GM23338 (cell line): Measurements from ENCODE around the gene MTA3. TPM values are rescaled to one million over a fixed set of nuclear protein-coding genes. Genes with fewer than 3 reads are reported as not detected.
A peak's percentile ranks its signal among the peaks of the same experiment; 100 is the strongest.

Experiments used
- ATAC-seq: fragments of 200-7000 bp; cut with Tn5 transposase; 3 replicates; pipeline ENCODE4 v1.9.1; 2020
- DNase-seq: peaks from one replicate; pipeline ENCODE4 v3.0.0-alpha.2; 2015; ENCODE audit warnings: low spot score
- H2AFZ ChIP-seq: fragments of 200-600 bp; sonication (generic); 2 replicates; pipeline ENCODE4 v1.8.0; 2016; ENCODE audit warnings: antibody characterized with exemption, mild to moderate bottlenecking, moderate library complexity
- H3F3A ChIP-seq: fragments of 200-600 bp; sonication (generic); replicated peaks from 2 replicates; pipeline ENCODE4 v1.8.0; 2017; ENCODE audit warnings: antibody characterized with exemption, mixed run types, low read depth
- H3K27ac ChIP-seq: fragments of 200-600 bp; sonication (generic); 2 replicates; pipeline ENCODE4 v1.6.1; 2016; ENCODE audit warnings: low read depth
- H3K27me3 ChIP-seq: fragments of 200-600 bp; sonication (generic); 2 replicates; pipeline ENCODE4 v1.8.0; 2016; ENCODE audit warnings: mild to moderate bottlenecking, mixed run types, moderate library complexity; ENCODE audit not compliant: insufficient read depth
- H3K36me3 ChIP-seq: fragments of 200-600 bp; sonication (generic); 2 replicates; pipeline ENCODE4 v1.8.0; 2016; ENCODE audit warnings: mild to moderate bottlenecking; ENCODE audit not compliant: insufficient read depth
- H3K4me1 ChIP-seq: fragments of 200-600 bp; sonication (generic); 2 replicates; pipeline ENCODE4 v1.8.0; 2016; ENCODE audit warnings: mild to moderate bottlenecking, moderate library complexity; ENCODE audit not compliant: insufficient read depth
- H3K4me2 ChIP-seq: fragments of 200-600 bp; sonication (generic); 2 replicates; pipeline ENCODE4 v1.7.1; 2017; ENCODE audit warnings: mixed run types
- H3K4me3 ChIP-seq: fragments of 200-600 bp; sonication (generic); 2 replicates; pipeline ENCODE4 v1.6.1; 2016; ENCODE audit warnings: mixed run types
- H3K79me2 ChIP-seq: fragments of 200-600 bp; sonication (generic); replicated peaks from 2 replicates; pipeline ENCODE4 v1.8.0; 2017; ENCODE audit warnings: mild to moderate bottlenecking; ENCODE audit not compliant: insufficient read depth
- H3K9me2 ChIP-seq: fragments of 200-600 bp; sonication (generic); 2 replicates; pipeline ENCODE4 v1.8.0; 2017; ENCODE audit not compliant: insufficient read depth
- H4K20me1 ChIP-seq: fragments of 200-600 bp; sonication (generic); replicated peaks from 2 replicates; pipeline ENCODE4 v1.8.0; 2017; ENCODE audit warnings: mild to moderate bottlenecking; ENCODE audit not compliant: insufficient read depth
- H3K27ac Mint-ChIP-seq: 2 replicates; pipeline ENCODE4 v1.8.0; 2020; ENCODE audit warnings: inconsistent platforms, mild to moderate bottlenecking, moderate library complexity, mixed read lengths
- H3K27me3 Mint-ChIP-seq: 3 replicates; pipeline ENCODE4 v1.8.0; 2022; ENCODE audit warnings: low read depth, mild to moderate bottlenecking, moderate library complexity, mixed read lengths, inconsistent platforms; ENCODE audit not compliant: insufficient read depth, poor library complexity
- H3K36me3 Mint-ChIP-seq: 3 replicates; pipeline ENCODE4 v1.8.0; 2021; ENCODE audit warnings: low read depth, mild to moderate bottlenecking, inconsistent platforms, moderate library complexity, mixed read lengths
- H3K4me1 Mint-ChIP-seq: 3 replicates; pipeline ENCODE4 v1.8.0; 2020; ENCODE audit warnings: mild to moderate bottlenecking, inconsistent platforms, mixed read lengths
- H3K4me3 Mint-ChIP-seq: 3 replicates; pipeline ENCODE4 v1.8.0; 2021; ENCODE audit warnings: moderate library complexity, mild to moderate bottlenecking, inconsistent platforms, mixed read lengths
- H3K9me3 Mint-ChIP-seq: 3 replicates; pipeline ENCODE4 v1.8.0; 2020; ENCODE audit warnings: moderate library complexity, mild to moderate bottlenecking, inconsistent platforms, mixed read lengths
- EZH2phosphoT487 ChIP-seq: fragments of 200-600 bp; sonication (generic); IDR thresholded peaks from one replicate; pipeline ENCODE4 v1.8.1; 2018; ENCODE audit warnings: antibody characterized with exemption; ENCODE audit not compliant: unreplicated experiment
- JUNB ChIP-seq: IDR thresholded peaks from one replicate; pipeline ENCODE4 v1.6.1; 2016; ENCODE audit warnings: antibody characterized with exemption; ENCODE audit not compliant: unreplicated experiment
- NANOG ChIP-seq: IDR thresholded peaks from 2 replicates; pipeline ENCODE4 v1.6.1; 2016; ENCODE audit warnings: antibody characterized with exemption, borderline replicate concordance
- POLR2AphosphoS5 ChIP-seq: IDR thresholded peaks from 2 replicates; pipeline ENCODE4 v1.6.1; 2016; ENCODE audit warnings: antibody characterized with exemption, low read depth
- ZNF114 ChIP-seq: fragments of 250-450 bp; sonication (Bioruptor Pico); IDR thresholded peaks from 2 replicates; pipeline ENCODE4 v1.5.0; 2020; ENCODE audit warnings: mild to moderate bottlenecking, moderate library complexity
- ZNF331 ChIP-seq: fragments of 250-450 bp; sonication (Bioruptor Pico); IDR thresholded peaks from 2 replicates; pipeline ENCODE4 v1.5.0; 2020; ENCODE audit warnings: low read depth, mild to moderate bottlenecking, moderate library complexity
- polyA plus RNA-seq: library from polyadenylated mRNA; unstranded; fragments of >200 nt; fragmentation: Nextera tagmentation; extraction: Ambion mirVana; gene quantifications from 2 replicates; pipeline ENCODE4 v1.2.1, GENCODE V29; 2016
- total RNA-seq: library from RNA; depleted of rRNA; stranded (reverse); fragments of >200 nt; shearing (Covaris generic); gene quantifications from 2 replicates; pipeline ENCODE4 v1.2.3, GENCODE V29; 2014
- TF ChIP-seq, protein P1 (sequence below): IDR thresholded peaks from 2 replicates; pipeline ENCODE4 v1.6.1; 2016; ENCODE audit warnings: antibody characterized with exemption
- TF ChIP-seq, protein P2 (sequence below): fragments of 250-450 bp; sonication (Bioruptor Pico); IDR thresholded peaks from 2 replicates; pipeline ENCODE4 v1.5.0; 2020; ENCODE audit warnings: mild to moderate bottlenecking, moderate library complexity

Gene MTA3
- total and polyA plus RNA-seq, 2 experiments from 2014 or later = 162 to 208 TPM

DNA sequence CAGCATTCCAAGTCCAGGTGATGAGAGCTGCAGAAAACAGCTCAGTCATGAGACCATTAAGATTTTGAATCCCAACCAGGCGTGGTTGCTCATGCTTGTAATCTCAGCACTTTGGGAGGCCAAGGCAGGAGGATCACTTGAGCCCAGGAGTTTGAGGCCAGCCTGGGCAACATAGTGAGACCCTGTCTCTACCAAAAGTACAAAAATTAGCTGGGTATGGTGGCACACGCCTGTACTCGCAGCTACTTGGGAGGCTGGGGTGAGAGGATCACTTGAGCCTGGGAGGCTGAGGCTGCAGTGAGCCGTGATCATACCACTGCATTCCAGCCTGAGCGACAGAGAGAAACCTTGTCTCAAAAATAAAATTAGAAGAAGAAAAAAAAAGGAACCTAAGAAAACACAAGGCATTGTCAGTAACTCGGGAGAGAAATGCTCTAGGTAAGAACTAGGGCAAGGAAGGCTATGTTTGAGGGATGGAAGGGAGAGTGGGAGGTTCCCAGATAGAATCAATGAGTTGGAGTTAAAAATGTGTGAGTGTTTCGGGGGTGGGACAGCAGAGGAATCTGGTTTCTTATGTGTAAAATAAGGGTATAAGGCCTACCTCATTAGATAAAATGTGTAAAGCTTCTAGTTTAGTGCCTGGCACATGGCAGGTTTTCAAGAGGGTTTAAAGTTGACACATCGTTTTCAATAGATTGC, 23.3 kb upstream of the MTA3 start:
- Histone ChIP-seq H3K4me2 (peak overlapping the region; percentile 64), H3K36me3 (no peaks in the 10 kb centered on the region), H2AFZ (no peak overlapping the region), H3K4me3 (peak overlapping the region; percentile 23), H3K9me2 (no peaks in the 10 kb centered on the region), H3K79me2 (no peaks in the 10 kb centered on the region), H4K20me1 (no peaks in the 10 kb centered on the region), H3F3A (peaks cover 32% of the 10 kb centered on the region), H3K27me3 (no peaks in the 10 kb centered on the region), H3K4me1 (peaks cover 60% of the 10 kb centered on the region), H3K27ac (peak overlapping the region; percentile 95)
- Mint-ChIP-seq H3K36me3 (no peaks in the 10 kb centered on the region), H3K9me3 (no peaks in the 10 kb centered on the region), H3K27me3 (peaks cover 2% of the 10 kb centered on the region), H3K4me3 (peak overlapping the region; percentile 20; the same call in 2 of the 3 replicates), H3K27ac (peak overlapping the region; percentile 95), H3K4me1 (peaks cover 37% of the 10 kb centered on the region)
- DNase-seq (peak; percentile 57), ATAC-seq (peak; percentile 22)
- TF ChIP-seq JUNB (no peak), POLR2AphosphoS5 (no peak), ZNF114 (CRISPR knock-in tag) (no peak), EZH2phosphoT487 (no peak), ZNF331 (no peak), NANOG (no peak)
- TF ChIP-seq, protein P1, sequence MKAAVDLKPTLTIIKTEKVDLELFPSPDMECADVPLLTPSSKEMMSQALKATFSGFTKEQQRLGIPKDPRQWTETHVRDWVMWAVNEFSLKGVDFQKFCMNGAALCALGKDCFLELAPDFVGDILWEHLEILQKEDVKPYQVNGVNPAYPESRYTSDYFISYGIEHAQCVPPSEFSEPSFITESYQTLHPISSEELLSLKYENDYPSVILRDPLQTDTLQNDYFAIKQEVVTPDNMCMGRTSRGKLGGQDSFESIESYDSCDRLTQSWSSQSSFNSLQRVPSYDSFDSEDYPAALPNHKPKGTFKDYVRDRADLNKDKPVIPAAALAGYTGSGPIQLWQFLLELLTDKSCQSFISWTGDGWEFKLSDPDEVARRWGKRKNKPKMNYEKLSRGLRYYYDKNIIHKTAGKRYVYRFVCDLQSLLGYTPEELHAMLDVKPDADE = no peak
- TF ChIP-seq, protein P2, sequence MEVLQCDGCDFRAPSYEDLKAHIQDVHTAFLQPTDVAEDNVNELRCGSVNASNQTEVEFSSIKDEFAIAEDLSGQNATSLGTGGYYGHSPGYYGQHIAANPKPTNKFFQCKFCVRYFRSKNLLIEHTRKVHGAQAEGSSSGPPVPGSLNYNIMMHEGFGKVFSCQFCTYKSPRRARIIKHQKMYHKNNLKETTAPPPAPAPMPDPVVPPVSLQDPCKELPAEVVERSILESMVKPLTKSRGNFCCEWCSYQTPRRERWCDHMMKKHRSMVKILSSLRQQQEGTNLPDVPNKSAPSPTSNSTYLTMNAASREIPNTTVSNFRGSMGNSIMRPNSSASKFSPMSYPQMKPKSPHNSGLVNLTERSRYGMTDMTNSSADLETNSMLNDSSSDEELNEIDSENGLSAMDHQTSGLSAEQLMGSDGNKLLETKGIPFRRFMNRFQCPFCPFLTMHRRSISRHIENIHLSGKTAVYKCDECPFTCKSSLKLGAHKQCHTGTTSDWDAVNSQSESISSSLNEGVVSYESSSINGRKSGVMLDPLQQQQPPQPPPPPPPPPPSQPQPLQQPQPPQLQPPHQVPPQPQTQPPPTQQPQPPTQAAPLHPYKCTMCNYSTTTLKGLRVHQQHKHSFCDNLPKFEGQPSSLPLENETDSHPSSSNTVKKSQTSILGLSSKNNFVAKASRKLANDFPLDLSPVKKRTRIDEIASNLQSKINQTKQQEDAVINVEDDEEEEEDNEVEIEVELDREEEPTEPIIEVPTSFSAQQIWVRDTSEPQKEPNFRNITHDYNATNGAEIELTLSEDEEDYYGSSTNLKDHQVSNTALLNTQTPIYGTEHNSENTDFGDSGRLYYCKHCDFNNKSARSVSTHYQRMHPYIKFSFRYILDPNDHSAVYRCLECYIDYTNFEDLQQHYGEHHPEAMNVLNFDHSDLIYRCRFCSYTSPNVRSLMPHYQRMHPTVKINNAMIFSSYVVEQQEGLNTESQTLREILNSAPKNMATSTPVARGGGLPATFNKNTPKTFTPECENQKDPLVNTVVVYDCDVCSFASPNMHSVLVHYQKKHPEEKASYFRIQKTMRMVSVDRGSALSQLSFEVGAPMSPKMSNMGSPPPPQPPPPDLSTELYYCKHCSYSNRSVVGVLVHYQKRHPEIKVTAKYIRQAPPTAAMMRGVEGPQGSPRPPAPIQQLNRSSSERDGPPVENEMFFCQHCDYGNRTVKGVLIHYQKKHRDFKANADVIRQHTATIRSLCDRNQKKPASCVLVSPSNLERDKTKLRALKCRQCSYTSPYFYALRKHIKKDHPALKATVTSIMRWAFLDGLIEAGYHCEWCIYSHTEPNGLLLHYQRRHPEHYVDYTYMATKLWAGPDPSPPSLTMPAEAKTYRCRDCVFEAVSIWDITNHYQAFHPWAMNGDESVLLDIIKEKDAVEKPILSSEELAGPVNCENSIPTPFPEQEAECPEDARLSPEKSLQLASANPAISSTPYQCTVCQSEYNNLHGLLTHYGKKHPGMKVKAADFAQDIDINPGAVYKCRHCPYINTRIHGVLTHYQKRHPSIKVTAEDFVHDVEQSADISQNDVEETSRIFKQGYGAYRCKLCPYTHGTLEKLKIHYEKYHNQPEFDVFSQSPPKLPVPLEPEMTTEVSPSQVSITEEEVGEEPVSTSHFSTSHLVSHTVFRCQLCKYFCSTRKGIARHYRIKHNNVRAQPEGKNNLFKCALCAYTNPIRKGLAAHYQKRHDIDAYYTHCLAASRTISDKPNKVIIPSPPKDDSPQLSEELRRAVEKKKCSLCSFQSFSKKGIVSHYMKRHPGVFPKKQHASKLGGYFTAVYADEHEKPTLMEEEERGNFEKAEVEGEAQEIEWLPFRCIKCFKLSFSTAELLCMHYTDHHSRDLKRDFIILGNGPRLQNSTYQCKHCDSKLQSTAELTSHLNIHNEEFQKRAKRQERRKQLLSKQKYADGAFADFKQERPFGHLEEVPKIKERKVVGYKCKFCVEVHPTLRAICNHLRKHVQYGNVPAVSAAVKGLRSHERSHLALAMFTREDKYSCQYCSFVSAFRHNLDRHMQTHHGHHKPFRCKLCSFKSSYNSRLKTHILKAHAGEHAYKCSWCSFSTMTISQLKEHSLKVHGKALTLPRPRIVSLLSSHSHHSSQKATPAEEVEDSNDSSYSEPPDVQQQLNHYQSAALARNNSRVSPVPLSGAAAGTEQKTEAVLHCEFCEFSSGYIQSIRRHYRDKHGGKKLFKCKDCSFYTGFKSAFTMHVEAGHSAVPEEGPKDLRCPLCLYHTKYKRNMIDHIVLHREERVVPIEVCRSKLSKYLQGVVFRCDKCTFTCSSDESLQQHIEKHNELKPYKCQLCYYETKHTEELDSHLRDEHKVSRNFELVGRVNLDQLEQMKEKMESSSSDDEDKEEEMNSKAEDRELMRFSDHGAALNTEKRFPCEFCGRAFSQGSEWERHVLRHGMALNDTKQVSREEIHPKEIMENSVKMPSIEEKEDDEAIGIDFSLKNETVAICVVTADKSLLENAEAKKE = no peak
